Liver (tissue), 3 donors: ENCODE measurements around the gene TRPM8.

Experiments
- CTCF ChIP-seq: fragments of 150-350 bp; IDR thresholded peaks from 2 replicates; pipeline ENCODE4 v1.5.1; 2017; ENCODE audit warnings: improper control_type of control experiment, low read depth, low read length; ENCODE audit not compliant: missing input control
- FOXA2 ChIP-seq: IDR thresholded peaks from 2 replicates; pipeline ENCODE4 v1.6.1; 2016; ENCODE audit warnings: antibody characterized with exemption
- GABPA ChIP-seq, 2 donors: IDR thresholded peaks in 1 of 2; conservative IDR thresholded peaks in 1 of 2; 2 replicates each; pipeline ENCODE4 v1.6.1; 2016; ENCODE audit warnings: antibody characterized with exemption in 2 of 2, mild to moderate bottlenecking in 1 of 2, moderate library complexity in 1 of 2
- HNF4A ChIP-seq, 2 donors: conservative IDR thresholded peaks; 2 replicates each; pipeline ENCODE4 v1.6.1; 2016; ENCODE audit warnings: antibody characterized with exemption in 2 of 2, mild to moderate bottlenecking in 2 of 2
- JUND ChIP-seq, 2 donors: IDR thresholded peaks; 2 replicates each; pipeline ENCODE4 v1.6.1; 2016; ENCODE audit warnings: antibody characterized with exemption in 2 of 2
- RAD21 ChIP-seq, 2 donors: IDR thresholded peaks; 2 replicates each; pipeline ENCODE4 v1.6.1; 2016; ENCODE audit warnings: antibody characterized with exemption in 2 of 2, mild to moderate bottlenecking in 2 of 2
- REST ChIP-seq: IDR thresholded peaks from 2 replicates; pipeline ENCODE4 v1.6.1; 2016; ENCODE audit warnings: antibody characterized with exemption, mild to moderate bottlenecking
- SP1 ChIP-seq: IDR thresholded peaks from 2 replicates; pipeline ENCODE4 v1.6.1; 2018; ENCODE audit warnings: antibody characterized with exemption, mild to moderate bottlenecking
- TAF1 ChIP-seq: conservative IDR thresholded peaks from 2 replicates; pipeline ENCODE4 v1.6.1; 2016; ENCODE audit warnings: antibody characterized with exemption, mild to moderate bottlenecking
- donor health status: healthy.
- donor health status: healthy.

GRCh38 chr2:233944722-233945121 lies 27.5 kb downstream of the TRPM8 start:
- TF ChIP-seq CTCF, result no peak
- TF ChIP-seq TAF1, result no peak
- TF ChIP-seq HNF4A (conservative IDR thresholded peaks at IDR 0.05), result no peak
- no peak for TF ChIP-seq RAD21 (IDR thresholded peaks at IDR 0.05)
- TF ChIP-seq REST, result no peak
- TF ChIP-seq FOXA2, result no peak
- no peak for TF ChIP-seq SP1
- no peak for TF ChIP-seq JUND (IDR thresholded peaks at IDR 0.05)
- no peak for TF ChIP-seq GABPA (IDR thresholded peaks at IDR 0.05 in 1 of 2, conservative IDR thresholded peaks at IDR 0.05 in 1 of 2)
